GM19455 (cell line): ENCODE data around the gene SPARCL1.

Experiments
- ATAC-seq: cut with Tn5 transposase; IDR thresholded peaks from one replicate; pipeline ENCODE4 v1.9.1; 2021; ENCODE audit not compliant: unreplicated experiment

SPARCL1 gene

DNA sequence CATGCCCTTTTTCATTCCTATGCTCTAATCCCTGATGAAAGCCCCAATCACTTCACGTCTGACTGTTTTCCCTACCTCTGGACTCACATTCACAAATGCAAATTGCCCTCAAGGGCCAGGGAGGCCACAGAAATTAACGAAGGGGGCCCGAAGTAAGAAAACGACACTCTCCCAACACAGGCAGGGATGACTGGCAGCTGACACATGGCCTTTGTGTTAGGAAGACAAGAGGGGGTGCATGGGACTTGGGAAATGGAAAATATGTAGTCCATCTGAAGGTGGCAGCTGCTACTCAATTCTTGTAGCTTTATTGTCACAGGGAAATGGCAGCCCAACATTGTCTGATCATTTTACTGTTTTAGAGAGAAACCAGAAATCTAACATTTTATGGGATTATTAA, 12.3 kb upstream of the SPARCL1 start:
- no peak for ATAC-seq

DNA sequence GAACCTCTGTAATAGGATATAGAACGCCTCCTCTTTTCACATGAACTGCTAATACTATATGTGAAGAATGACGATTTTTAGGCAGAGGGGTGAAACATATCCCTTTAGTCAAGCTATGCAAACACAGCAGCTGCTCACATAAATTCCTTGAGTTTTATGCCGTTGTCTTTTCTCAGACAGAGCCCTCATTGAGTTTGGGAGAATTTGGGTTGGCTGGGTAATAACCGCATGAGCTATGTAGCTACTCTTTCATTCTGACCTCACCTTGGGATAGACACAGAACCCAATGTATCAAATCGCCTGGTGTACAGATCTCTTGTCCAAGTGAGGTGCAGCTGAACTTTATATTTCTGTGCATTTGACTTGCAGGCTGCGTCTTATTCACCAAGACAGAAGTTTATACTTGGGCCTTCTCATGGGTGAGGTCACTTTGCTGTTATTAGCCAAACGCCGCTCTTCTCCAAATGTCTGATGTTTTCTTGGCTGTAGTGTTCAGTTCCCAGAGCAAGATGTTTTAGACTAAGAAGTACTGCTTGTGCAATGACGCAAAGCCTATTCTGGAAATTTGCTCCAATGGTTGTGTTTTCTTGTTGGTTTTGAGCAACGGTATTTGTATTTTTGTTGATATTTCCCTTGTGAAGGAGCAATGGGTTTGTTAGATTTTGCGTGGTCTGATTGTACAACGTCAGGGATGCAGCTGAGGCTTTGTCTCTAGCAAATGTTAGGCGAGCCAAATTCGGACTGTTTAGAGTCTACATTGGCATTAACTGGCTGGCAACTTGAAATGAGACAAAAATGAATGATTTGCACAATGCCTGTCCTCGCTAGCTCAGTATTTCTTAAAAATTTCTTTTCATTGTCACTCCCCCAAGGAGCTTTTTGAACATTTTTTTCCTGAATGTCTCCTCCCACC, 11.2 kb upstream of the SPARCL1 start:
- ATAC-seq, result no peak

DNA sequence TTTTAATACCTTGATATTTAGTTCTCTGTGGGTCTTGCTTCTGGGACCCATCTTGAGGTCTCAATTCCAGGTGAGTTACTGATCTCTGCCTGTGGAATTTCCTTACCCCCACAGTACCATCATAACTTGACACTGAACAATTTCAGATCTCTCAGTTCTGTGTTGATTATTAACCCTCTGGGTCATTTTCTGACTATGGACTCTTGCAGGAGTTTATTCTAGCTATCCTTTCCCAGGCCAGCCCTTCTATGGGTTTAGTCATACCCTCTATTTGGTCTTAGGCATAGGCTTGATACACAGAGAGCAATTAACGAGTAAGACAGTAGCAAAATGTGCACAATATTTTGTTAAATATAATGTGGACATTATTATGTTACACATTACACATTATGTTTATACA, 3.7 kb upstream of the SPARCL1 start:
- no peak for ATAC-seq

DNA sequence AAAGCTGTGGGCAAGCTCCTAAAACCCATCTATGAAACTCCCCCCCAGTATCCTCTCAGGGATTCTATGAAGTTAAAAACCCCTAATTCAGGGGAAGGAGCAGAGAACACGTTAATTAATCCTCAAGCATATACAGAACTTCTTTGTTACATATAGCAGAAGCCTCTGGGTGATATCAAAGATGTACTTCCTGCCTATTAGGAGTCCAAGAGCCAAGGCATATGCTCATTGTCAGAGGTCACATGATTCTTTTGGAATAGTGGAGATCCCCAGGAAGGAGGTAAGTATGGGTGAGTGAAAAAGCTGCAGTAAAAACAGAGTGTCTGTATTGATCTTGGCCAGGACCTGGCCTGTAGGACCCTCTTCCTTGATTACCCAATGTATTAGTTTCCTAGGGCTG, 2.9 kb upstream of the SPARCL1 start:
- no peak for ATAC-seq

DNA sequence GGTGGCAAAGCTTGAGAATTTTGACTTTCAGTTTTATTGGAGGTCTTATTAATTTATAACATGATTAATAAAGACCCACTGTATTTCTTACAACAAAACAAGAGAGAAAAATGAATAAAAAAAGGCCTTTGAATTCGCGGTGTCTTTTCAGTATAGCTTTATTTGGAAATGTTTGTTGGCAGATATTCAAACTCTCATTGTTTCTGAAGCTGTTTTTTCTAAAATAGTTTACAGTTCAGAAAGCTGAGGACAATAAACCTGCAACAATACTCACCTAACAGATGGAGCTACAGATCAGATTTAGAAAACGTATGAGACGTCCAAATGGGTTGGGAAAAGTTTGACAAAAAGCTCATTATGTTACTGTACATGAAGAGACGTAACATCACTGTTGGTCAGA, 2.4 kb upstream of the SPARCL1 start:
- ATAC-seq, result no peak

DNA sequence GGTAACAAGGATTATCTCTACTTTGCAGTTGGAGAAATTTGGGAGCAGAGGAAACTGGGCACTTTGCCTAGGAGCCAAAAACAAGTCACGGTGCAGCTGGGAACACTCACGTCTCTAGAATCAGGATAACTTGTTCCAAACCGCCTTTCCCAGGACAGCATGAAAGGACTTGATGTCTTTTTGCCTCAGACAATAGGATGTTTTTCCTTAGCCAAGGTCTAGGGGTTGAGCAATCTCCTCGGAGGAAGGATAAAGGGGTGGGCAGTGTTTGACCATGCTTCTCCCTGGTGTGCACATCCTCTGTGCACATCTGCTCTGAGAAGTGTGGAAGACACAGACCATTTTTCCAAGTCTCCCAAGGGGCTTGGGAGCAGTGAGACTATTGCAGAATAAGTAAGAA, 1.7 kb upstream of the SPARCL1 start:
- ATAC-seq, result no peak

DNA sequence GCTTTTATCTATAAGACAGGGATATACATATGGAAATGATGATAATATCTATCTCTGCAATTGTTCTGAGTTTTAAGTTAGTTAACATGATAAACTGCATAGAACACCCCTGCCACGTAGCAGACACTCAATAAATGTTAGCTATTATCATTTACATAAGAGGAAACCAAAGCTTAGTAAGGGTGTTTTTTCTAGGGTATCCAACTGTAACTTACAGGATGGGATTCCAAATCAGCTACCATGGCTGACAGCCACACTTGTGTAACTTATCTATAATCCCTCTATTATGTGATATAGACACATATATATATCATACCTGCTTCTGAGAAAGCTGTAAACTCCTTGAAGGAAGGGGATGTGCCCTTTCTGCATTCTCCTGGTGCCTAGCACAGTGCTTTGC, 1.1 kb upstream of the SPARCL1 start:
- ATAC-seq, result no peak

DNA sequence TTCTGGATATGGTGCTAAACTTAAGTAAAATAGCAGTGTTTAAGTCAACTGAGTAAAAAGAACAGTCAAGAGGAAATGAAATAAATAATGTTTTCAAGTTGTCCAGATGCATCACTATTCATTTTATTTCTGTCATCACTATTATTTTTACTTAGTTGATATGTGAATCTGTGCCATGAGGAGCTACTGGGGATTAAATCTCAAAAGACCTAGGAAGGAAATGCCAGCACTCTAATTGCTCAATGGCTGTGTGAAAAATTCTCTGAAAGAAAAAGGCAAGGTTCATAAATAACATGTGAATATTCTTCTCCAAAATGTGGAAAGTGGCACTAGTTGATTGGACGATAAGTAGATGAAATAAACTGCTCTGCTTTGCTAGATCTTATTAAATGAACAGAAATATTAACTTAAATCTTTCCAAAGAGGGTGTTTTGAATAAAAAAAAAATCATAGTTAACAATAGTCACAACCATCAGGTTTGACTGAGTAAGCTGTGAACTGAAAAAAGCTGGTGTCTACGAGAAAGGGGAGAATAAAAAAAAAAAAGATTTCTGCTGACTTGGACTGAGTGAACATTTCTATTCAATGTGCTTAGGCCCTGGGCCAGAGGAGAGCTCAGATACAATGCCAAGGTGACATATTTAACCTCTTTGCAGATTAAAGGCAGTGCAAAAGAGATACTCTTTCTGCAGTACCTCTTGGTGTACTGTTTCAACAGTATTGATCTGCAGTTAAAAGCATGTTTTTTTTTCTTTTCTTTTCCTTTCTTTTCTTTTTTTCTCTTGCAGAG, 1.6 kb downstream of the SPARCL1 start:
- no peak for ATAC-seq

DNA sequence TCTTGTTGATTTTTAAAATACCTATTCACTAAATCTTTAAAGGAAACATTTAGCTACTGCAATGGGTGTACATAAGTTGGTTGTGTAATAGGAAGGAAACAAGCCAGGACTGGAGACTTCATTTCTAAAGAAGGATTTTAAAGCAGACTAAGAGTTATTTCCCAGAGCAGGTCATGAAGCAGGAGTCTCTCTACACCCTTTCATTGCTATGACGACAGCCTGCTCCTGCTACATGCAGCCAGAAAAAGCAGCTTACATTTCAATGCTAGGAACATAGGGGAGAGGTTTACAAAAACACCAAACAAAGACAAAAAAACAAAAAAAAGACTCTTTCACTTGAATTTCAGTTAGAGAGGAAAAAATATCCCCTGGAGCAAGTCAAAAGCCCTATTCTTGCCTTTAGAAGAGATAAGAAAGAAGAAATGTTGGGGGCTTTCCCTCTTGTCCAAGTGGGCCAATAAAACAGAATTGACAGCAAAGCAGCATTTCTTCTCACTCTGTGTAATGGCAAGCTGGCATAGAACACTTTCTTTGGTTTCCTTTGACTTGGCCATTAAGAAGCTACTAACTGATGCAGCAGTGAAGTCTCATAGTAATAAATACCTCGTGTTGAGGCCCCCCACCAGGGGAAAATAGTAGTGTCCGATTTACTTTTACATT, 3.4 kb downstream of the SPARCL1 start:
- no peak for ATAC-seq

DNA sequence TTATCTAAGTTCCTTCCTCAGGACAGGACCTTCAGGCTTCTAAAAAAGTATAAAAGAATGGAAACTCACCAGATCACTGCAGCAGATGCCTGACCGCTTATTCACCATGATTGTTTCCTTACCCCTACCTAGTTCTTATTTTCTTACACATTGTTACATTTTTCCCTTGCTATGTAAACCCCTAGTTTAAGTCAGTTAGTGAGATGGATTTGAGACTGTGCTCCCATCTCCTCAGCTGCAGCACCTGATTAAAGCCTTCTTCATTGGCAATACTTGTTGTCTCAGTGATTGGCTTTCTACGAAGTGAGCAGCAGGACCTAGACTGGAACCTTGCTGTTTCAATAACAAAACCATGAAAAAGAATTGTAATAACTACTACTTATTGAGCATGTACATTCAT, 4.7 kb downstream of the SPARCL1 start:
- ATAC-seq, result no peak

DNA sequence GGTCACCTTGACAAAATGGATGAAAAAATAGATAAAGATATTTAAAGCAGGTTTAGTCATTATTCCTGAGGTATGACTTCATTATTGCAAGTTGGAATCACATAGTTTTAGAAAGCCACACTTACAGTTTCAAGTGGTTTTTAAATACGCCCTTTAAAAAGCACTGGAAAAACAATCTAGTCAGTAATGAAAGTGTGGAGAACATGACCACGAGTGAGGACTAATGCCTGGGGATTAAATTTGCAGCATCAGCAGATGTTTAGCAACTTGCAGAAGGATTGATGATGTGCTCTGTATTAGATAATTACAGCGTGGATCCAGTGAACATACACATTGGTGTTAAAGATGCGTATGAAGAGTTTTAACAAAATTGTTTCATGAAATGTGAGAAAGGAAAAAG, 5.9 kb downstream of the SPARCL1 start:
- ATAC-seq, result no peak

DNA sequence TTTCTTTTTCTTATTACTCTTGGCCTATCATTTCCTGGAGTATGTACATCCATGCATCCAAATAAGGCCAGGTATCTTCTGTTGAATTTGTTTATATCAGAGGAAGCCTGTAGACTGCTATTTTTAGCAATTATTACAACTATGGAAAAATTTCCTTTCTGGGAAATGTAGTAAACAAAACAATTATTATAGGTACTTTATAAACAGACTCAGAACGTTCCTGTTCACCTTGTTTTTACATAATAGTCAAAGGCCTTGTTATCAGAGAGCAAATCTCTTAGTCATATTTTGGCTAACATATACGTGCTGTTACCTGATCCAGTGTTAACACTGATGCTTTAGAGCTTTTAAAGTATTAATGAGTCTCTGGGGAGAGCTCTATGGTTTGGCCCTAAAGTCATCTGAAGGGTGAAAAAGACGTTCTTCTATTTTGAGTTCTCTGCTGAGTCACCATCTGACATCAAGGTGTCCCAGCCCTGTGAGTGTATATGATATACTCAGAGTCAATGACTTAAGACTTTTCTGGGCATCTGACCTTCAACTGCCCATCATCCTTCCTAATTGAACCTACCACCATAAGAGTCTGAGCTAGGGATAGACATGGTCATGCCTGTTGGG, 7.3 kb downstream of the SPARCL1 start:
- ATAC-seq, result no peak

DNA sequence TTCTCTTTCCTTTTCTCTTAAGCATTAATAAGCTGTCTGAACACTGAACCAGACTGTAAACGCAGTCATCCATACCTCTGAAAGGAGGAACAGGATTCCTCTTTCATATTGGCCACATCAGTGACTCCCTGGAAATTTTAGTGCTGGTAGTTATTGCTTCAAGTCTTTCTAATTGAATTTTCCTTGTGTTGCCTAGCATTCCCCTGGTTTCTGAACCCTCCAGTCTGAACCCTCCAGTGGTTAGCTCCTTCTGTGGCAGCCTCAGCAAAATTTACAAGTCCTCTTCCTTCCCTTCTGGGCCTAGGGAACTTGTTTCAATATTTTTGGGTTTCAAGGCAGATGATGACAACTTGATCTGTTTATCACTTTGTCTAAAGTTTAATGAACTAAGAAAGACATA, 7.9 kb downstream of the SPARCL1 start:
- ATAC-seq, result no peak

DNA sequence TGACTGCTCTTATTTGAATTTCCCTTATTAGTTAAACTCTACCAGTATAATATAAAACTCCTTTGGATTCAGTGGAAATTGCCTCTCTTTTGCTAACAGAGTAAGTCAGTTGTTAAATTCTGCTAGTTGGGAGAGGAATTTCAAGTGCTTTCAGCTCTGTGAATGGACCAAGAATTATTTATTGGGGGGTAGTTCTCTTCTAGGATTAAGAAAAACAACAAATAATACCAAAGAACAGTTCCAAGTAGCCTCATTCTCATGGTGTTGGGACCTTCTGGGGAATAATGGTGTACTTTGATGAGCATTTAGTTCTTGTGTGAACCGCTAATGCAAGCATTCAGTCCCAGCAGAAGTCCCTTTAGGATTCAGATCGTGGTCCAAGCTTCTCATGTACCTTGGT, 11.6 kb downstream of the SPARCL1 start:
- ATAC-seq, result no peak

DNA sequence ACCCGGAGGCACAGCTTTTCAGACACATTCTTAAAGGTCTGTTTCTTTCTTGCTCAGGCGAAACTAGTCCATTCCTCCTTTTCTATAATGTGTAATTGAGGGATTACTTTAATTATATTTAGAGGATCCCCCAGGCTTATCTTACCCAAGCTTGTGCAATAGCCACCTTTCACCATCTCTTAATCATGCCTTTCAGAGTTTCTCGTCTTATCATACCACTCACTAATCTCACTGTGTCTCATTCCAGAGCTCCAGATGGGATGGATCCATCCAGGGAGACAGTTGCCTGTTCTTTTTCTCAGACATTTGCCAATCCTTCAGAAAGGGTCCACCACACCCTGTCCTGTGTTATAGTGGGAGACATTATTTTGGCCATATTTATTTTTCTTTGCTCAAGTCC, 12.5 kb downstream of the SPARCL1 start:
- ATAC-seq, result no peak

DNA sequence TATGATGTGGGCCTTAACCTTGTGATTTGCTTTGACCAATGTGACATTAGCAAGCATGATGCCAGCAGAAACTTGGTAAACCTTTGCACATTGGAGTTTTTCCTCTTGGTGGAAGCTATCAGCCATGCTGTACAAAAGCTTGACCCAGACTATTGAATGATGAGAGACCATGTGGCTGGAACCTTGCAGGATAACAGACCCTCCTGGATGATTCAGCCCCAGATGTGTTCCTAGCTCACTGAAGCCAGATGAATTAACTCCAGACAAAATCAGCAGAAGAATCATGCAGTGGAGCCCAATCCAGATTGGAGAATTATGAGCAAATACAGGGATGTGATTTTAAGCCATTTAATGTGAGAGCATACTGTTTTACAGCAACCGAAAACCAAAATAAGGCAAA, 16.8 kb downstream of the SPARCL1 start:
- ATAC-seq, result no peak

DNA sequence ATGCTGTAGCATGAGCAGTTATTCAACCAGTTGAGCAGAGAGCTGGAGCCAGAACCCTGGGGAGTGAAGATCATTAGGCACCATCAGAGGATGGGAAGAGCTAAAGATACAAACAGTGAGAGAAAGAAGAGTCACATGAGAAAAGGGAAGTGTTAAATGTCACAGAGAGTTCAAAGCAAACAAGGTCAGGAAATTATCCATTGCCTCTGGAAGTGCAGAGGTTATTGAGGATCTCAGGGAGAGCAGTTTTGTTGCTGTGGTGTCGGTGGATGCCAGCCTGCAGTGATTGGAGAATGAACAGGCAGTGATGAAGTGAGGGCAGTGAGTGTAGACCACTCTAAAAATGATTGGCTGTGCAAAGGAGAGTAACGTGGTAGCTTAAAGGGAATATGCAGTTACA, 17.7 kb downstream of the SPARCL1 start:
- no peak for ATAC-seq

DNA sequence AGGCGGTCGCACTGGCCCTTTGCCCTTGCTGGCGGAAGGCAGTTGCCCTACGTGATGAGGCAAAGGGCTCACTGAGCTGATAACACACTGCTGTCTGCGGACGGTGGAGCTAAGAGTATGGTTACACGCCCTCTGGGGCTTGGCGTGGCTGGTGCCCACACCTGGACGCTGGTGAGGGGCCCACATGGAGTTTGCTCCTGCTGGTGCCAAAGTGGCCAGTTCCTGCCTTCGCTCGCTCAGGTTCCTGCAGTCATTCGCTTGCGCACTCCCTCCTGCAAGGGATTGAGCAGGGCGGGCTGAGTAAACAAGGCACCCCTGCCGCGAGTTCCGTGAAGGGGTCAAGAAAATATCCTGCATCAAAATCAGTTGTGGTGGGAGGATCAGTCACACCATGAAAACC, 18.4 kb downstream of the SPARCL1 start:
- ATAC-seq, result no peak

DNA sequence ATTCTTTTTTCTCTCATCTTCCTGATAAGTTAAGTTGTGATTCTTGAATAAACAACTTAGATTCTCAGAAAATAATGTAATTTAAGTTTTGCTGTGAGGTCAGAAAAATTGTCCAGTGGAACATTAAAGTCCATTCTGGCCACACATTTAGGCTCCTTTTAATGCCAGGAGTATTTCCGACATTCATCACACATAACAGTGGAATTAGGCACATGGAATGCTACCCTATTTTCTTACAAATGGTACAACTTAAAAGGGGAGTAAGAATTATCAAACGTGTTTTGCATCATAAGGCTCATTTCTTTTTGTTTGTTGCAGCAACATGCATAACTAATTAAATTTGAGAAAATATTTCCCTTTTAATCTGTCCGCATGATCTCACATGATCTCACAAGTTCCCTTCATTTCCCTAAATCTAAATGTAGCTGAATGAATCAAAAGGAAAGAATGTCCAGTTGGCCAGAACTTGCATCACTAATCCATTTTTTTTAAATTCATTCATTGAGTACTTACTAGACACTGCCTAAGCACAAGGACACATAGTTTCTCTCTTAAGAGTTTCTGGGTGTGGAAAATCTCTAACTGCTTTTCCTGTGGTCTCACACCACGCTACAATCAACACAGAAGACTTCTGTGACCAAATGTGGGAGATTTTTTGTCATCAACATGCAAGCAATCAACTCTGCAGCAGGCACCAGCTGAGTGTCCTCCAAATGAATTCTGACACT, 22.0 kb downstream of the SPARCL1 start:
- no peak for ATAC-seq

DNA sequence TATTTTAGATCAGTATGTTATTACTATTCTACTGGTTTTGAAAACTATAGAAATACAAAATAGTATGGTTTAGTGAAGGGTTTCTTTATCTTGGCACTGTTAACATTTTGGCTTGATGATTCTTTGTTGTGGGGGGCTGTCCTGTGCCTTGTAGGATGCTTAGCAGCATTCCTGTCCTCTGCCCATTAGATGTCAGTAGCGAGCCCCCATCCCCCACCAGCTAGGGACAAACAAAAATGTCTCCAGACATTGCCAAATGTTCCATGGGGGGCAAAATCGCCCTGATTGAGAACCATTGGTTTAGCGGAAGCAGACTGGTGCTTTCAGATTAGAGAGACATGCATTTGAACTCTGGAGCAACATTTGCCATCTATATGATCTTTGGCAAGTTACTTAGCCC, 23.3 kb downstream of the SPARCL1 start:
- ATAC-seq, result no peak
